Smooth muscle cell of trachea (primary cell): ENCODE results near the gene FEM1B. TPM values are rescaled to one million over a fixed set of nuclear protein-coding genes. Genes with fewer than 3 reads are reported as not detected.

Experiments
- total RNA-seq: library from RNA; depleted of rRNA; stranded (reverse); fragments of >200 nt; gene quantifications from 2 replicates; pipeline ENCODE4 v1.2.1, GENCODE V29; 2014

Gene FEM1B
- 41.6 and 51.3 TPM in 2 replicates for total RNA-seq

DNA sequence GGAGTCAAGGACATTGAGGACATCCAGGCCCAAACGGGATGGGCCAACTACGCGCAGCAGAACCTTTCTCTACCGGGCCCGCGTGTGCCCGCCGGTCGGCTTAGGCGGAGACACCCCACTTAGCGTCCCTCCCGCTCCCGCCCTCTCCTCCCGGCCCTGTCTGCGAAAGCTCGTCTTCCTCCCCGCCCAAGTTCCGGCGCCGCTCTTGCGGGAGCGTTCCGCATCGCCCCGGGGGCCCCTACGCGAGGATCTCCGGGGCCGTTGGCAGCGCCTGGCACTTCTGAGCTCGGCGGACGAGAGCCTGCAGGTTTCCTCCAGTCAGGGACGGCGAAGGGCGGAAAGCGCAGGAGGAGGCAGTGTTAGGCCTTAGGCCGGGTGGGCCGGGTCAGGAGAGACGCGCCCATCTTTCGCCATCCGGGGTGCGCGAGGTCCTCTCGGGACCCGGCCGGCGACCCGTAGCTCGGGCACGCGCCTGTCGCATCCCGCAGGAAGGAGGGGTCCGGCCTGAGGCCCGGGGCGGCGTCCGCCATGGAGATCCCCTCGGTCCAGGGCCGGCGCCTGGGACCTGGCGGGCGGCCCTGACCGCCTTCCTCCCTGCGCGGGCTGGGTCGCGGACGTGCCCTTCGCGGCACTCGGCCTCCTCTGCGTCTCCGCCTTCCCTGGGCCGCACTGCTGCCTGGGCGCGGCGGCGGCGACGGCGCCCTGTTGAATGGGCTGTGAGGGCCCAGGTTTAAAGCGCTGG lies at the start of gene FEM1B:
Gene FEM1B (plus strand): TSS at position 143 of the 742 bp plus-strand sequence. CDS start 673 bp downstream, outside the sequence.

DNA sequence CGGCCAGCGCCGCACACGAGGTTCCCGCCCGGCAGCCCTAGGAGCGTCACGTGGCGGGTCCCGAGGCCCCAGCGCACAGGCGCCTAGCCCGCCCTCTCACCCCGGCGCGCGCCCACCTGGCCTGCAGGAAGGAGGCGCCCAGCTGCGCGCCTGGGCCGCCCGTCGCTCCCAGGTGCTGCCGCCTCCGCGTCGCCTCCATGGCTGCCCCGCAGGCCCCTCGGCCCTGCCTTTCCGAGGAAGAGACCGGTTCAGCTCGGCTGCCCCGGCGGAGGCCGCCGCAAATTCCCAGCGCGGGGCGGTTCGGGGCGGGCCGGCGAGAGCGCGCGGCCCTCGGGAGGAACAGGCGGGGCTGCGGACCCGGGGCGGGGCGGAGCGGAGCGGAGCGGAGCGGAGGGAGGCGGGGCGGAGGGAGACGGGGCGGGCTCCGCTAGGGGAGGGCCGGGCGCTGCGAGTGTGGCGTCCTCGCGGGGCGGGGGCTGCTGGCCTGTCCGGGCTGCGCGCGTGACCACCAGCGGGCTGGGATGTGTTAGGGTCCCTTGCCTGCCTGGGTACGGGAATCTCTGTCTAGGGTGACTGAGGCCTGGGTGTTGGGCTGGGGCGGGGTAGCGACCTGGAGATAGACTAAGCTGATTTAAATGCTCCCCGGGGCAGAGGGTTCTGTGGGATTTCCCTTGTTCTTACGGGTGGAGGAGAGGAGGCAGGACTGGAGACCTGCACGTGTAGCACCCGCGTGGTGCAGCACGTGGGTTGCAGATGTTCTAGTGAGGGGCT lies 48.0 kb upstream of the FEM1B start, which contains the start of gene CLN6:
Gene CLN6 (minus strand): TSS at position 343 of the 771 bp plus-strand sequence. CDS start 144 bp downstream, at position 199.

Other genes with a start within 250 kb of the FEM1B start
- 15.1 and 20.8 TPM in 2 replicates for gene PIAS1, start 223.4 kb upstream of the FEM1B start, total RNA-seq
- gene CALML4, start 72.4 kb upstream of the FEM1B start, total RNA-seq, result 0.50 and 3.6 TPM in 2 replicates
- 6.6 and 10.5 TPM in 2 replicates for gene CLN6, start 48.0 kb upstream of the FEM1B start, total RNA-seq
- 3.1 and 8.6 TPM in 2 replicates for gene ITGA11, start 154.4 kb downstream of the FEM1B start, total RNA-seq